Measurements from ENCODE around the gene CASK.

CASK gene

GRCh38 chrX:41553688-41554087 is 369.7 kb downstream of the CASK start:
- CTCF ChIA-PET, result no interaction called here
- no peak for DNase-seq (ENCODE audit: extremely low spot score)

GRCh38 chrX:41548411-41548810 is 374.9 kb downstream of the CASK start:
- no peak for TF ChIP-seq CTCF (IDR thresholded peaks at IDR 0.05; ENCODE audit: control extremely low read depth, extremely low read depth, low read depth, missing control alignments)
- ChIA-PET POLR2A (no interaction called here), CTCF (no interaction called here)
- DNase-seq (ENCODE audit: extremely low spot score), result no peak

More at GRCh38 chrX:41553688-41554087, 369.7 kb downstream of the CASK start:
- TF ChIP-seq CTCF (IDR thresholded peaks at IDR 0.05; ENCODE audit: control extremely low read depth, extremely low read depth, low read depth, missing control alignments), result no peak
- POLR2A ChIA-PET, result no interaction called here

- no peak for TF ChIP-seq CTCF (IDR thresholded peaks at IDR 0.05; ENCODE audit: control extremely low read depth, extremely low read depth, low read depth, missing control alignments)
- CTCF ChIA-PET, result no interaction called here
- DNase-seq (ENCODE audit: extremely low spot score), result no peak
- POLR2A ChIA-PET, result no interaction called here
Measured at GRCh38 chrX:41543668-41544067, 379.7 kb downstream of the CASK start.

GRCh38 chrX:41543025-41543424 is 380.3 kb downstream of the CASK start:
- POLR2A ChIA-PET, result no interaction called here
- no peak for DNase-seq (ENCODE audit: extremely low spot score)
- CTCF ChIA-PET, result no interaction called here
- TF ChIP-seq CTCF (IDR thresholded peaks at IDR 0.05; ENCODE audit: control extremely low read depth, extremely low read depth, low read depth, missing control alignments), result no peak

GRCh38 chrX:41542536-41542935 is 380.8 kb downstream of the CASK start:
- no peak for DNase-seq (ENCODE audit: extremely low spot score)
- CTCF ChIA-PET, result no interaction called here
- no peak for TF ChIP-seq CTCF (IDR thresholded peaks at IDR 0.05; ENCODE audit: control extremely low read depth, extremely low read depth, low read depth, missing control alignments)
- POLR2A ChIA-PET, result no interaction called here

GRCh38 chrX:41542135-41542534 is 381.2 kb downstream of the CASK start:
- DNase-seq (ENCODE audit: extremely low spot score), result no peak
- ChIA-PET CTCF (no interaction called here), POLR2A (no interaction called here)
- no peak for TF ChIP-seq CTCF (IDR thresholded peaks at IDR 0.05; ENCODE audit: control extremely low read depth, extremely low read depth, low read depth, missing control alignments)

GRCh38 chrX:41541386-41541785 is 382.0 kb downstream of the CASK start:
- DNase-seq (ENCODE audit: extremely low spot score), result no peak
- no peak for TF ChIP-seq CTCF (IDR thresholded peaks at IDR 0.05; ENCODE audit: control extremely low read depth, extremely low read depth, low read depth, missing control alignments)
- CTCF ChIA-PET, result no interaction called here
- POLR2A ChIA-PET, result no interaction called here
